HEK293 (cell line): Measurements from ENCODE around the gene REV3L.

Experiments used
- CTCF ChIA-PET: fragments of 350-600 bp; formaldehyde crosslinking; extraction: SDS; loops from one replicate; lab custom pipeline; 2021; ENCODE audit warnings: antibody characterized with exemption; lab: Yijun Ruan, JAX
- POLR2A ChIA-PET: fragments of 300-600 bp; formaldehyde crosslinking; extraction: SDS; loops from one replicate; lab custom pipeline; 2020; ENCODE audit warnings: antibody characterized with exemption, inconsistent platforms; lab: Yijun Ruan, JAX
- H3K27ac ChIP-seq: fragments of 200-500 bp; sonication (Bioruptor generic); 2 replicates; pipeline ENCODE4 v1.5.1; 2014; ENCODE audit warnings: low read depth, low read length, control low read depth, inconsistent platforms; ENCODE audit errors: extremely low read depth
- H3K36me3 ChIP-seq, 2 experiments: fragments of 200-500 bp in 1 of 2; sonication (Bioruptor generic) in 1 of 2; 1 replicate in 1 of 2; 2 replicates in 1 of 2; pipeline ENCODE4 v1.5.1; 2014 to 2017; ENCODE audit warnings: inconsistent platforms in 2 of 2, low read length in 2 of 2; ENCODE audit not compliant: control insufficient read depth in 2 of 2, insufficient read depth in 1 of 2
- H3K4me1 ChIP-seq: fragments of 200-500 bp; sonication (Bioruptor generic); 2 replicates; pipeline ENCODE4 v1.5.1; 2014; ENCODE audit warnings: mild to moderate bottlenecking, low read length, inconsistent platforms; ENCODE audit not compliant: control insufficient read depth, insufficient read depth
- H3K4me3 ChIP-seq: 2 replicates; pipeline ENCODE4 v1.5.1; 2011; ENCODE audit warnings: low read depth, mild to moderate bottlenecking, control low read depth, low read length, moderate library complexity
- H3K9me3 ChIP-seq: fragments of 200-500 bp; sonication (Bioruptor generic); 2 replicates; pipeline ENCODE4 v1.5.1; 2014; ENCODE audit warnings: low read depth, low read length, inconsistent platforms; ENCODE audit not compliant: control insufficient read depth, insufficient read depth
- ATF2 ChIP-seq: fragments of 450-650 bp; formaldehyde crosslinking; IDR thresholded peaks from 2 replicates; pipeline ENCODE4 v1.5.1; 2016; ENCODE audit warnings: missing biosample characterization, missing genetic modification characterization, low read depth
- BCL11A ChIP-seq: fragments of 450-650 bp; formaldehyde crosslinking; IDR thresholded peaks from 2 replicates; pipeline ENCODE4 v1.5.1; 2016; ENCODE audit warnings: low read depth, missing biosample characterization, missing genetic modification characterization
- GLIS2 ChIP-seq: fragments of 450-650 bp; formaldehyde crosslinking; IDR thresholded peaks from 2 replicates; pipeline ENCODE4 v1.5.1; 2016; ENCODE audit warnings: missing biosample characterization, missing genetic modification characterization
- KLF16 ChIP-seq: fragments of 450-650 bp; formaldehyde crosslinking; IDR thresholded peaks from 2 replicates; pipeline ENCODE4 v1.5.1; 2017; ENCODE audit warnings: missing biosample characterization, missing genetic modification characterization
- MYNN ChIP-seq: fragments of 450-650 bp; formaldehyde crosslinking; IDR thresholded peaks from 2 replicates; pipeline ENCODE4 v1.5.1; 2016; ENCODE audit warnings: missing biosample characterization, missing genetic modification characterization, borderline replicate concordance
- REPIN1 ChIP-seq: fragments of 450-650 bp; formaldehyde crosslinking; IDR thresholded peaks from 2 replicates; pipeline ENCODE4 v1.5.1; 2017; ENCODE audit warnings: missing biosample characterization, missing genetic modification characterization, low read depth
- SALL2 ChIP-seq: fragments of 450-650 bp; formaldehyde crosslinking; IDR thresholded peaks from 2 replicates; pipeline ENCODE4 v1.5.0; 2017; ENCODE audit warnings: missing biosample characterization, mild to moderate bottlenecking, missing genetic modification characterization, borderline replicate concordance
- ZBTB20 ChIP-seq: fragments of 450-650 bp; formaldehyde crosslinking; IDR thresholded peaks from 2 replicates; pipeline ENCODE4 v1.5.1; 2016; ENCODE audit warnings: missing biosample characterization, missing genetic modification characterization
- ZBTB21 ChIP-seq: fragments of 450-650 bp; formaldehyde crosslinking; IDR thresholded peaks from 2 replicates; pipeline ENCODE4 v1.5.1; 2017; ENCODE audit warnings: missing biosample characterization, missing genetic modification characterization
- ZFP69B ChIP-seq: fragments of 450-650 bp; formaldehyde crosslinking; IDR thresholded peaks from 2 replicates; pipeline ENCODE4 v1.5.1; 2016; ENCODE audit warnings: missing biosample characterization, missing genetic modification characterization
- ZNF169 ChIP-seq: fragments of 450-650 bp; formaldehyde crosslinking; IDR thresholded peaks from 2 replicates; pipeline ENCODE4 v1.5.1; 2016; ENCODE audit warnings: missing biosample characterization, missing genetic modification characterization
- ZNF174 ChIP-seq: fragments of 450-650 bp; formaldehyde crosslinking; IDR thresholded peaks from 2 replicates; pipeline ENCODE4 v1.5.0; 2017; ENCODE audit warnings: missing biosample characterization, mild to moderate bottlenecking, missing genetic modification characterization
- ZNF239 ChIP-seq: fragments of 450-650 bp; formaldehyde crosslinking; IDR thresholded peaks from 2 replicates; pipeline ENCODE4 v1.5.1; 2016; ENCODE audit warnings: missing biosample characterization, missing genetic modification characterization
- ZNF311 ChIP-seq: fragments of 450-650 bp; formaldehyde crosslinking; IDR thresholded peaks from 2 replicates; pipeline ENCODE4 v1.5.1; 2017; ENCODE audit warnings: missing biosample characterization, missing genetic modification characterization, borderline replicate concordance
- ZNF366 ChIP-seq: fragments of 450-650 bp; formaldehyde crosslinking; conservative IDR thresholded peaks from 2 replicates; pipeline ENCODE4 v1.5.1; 2016; ENCODE audit warnings: missing biosample characterization, missing genetic modification characterization
- ZNF394 ChIP-seq: fragments of 450-650 bp; formaldehyde crosslinking; IDR thresholded peaks from 2 replicates; pipeline ENCODE4 v1.5.1; 2016; ENCODE audit warnings: missing biosample characterization, missing genetic modification characterization, mild to moderate bottlenecking, moderate library complexity, borderline replicate concordance
- ZNF423 ChIP-seq: fragments of 450-650 bp; formaldehyde crosslinking; IDR thresholded peaks from 2 replicates; pipeline ENCODE4 v1.5.1; 2016; ENCODE audit warnings: missing biosample characterization, missing genetic modification characterization
- ZNF449 ChIP-seq: fragments of 450-650 bp; formaldehyde crosslinking; IDR thresholded peaks from 2 replicates; pipeline ENCODE4 v1.5.1; 2017; ENCODE audit warnings: missing biosample characterization, mild to moderate bottlenecking, missing genetic modification characterization, moderate library complexity
- ZNF701 ChIP-seq: fragments of 450-650 bp; formaldehyde crosslinking; IDR thresholded peaks from 2 replicates; pipeline ENCODE4 v1.5.1; 2016; ENCODE audit warnings: missing biosample characterization, missing genetic modification characterization
- ZNF830 ChIP-seq: fragments of 450-650 bp; IDR thresholded peaks from 2 replicates; pipeline ENCODE4 v1.5.0; 2018; ENCODE audit warnings: missing biosample characterization, missing genetic modification characterization, low read depth, mild to moderate bottlenecking, moderate library complexity
- ZSCAN23 ChIP-seq: fragments of 450-650 bp; formaldehyde crosslinking; IDR thresholded peaks from 2 replicates; pipeline ENCODE4 v1.5.1; 2016; ENCODE audit warnings: missing biosample characterization, missing genetic modification characterization
- TF ChIP-seq, protein P1 (sequence below): fragments of 450-650 bp; formaldehyde crosslinking; IDR thresholded peaks from 2 replicates; pipeline ENCODE4 v1.5.1; 2016; ENCODE audit warnings: missing biosample characterization, missing genetic modification characterization
- TF ChIP-seq, protein P2 (sequence below): fragments of 450-650 bp; formaldehyde crosslinking; IDR thresholded peaks from 2 replicates; pipeline ENCODE4 v1.5.1; 2016; ENCODE audit warnings: missing biosample characterization, missing genetic modification characterization
- TF ChIP-seq, protein P3 (sequence below): fragments of 450-650 bp; formaldehyde crosslinking; IDR thresholded peaks from 2 replicates; pipeline ENCODE4 v1.5.1; 2016; ENCODE audit warnings: missing biosample characterization, missing genetic modification characterization, low read depth

The REV3L gene

GRCh38 chr6:111483736-111484632, 966 bp upstream of the REV3L start (continued):
- TF ChIP-seq, protein P1, sequence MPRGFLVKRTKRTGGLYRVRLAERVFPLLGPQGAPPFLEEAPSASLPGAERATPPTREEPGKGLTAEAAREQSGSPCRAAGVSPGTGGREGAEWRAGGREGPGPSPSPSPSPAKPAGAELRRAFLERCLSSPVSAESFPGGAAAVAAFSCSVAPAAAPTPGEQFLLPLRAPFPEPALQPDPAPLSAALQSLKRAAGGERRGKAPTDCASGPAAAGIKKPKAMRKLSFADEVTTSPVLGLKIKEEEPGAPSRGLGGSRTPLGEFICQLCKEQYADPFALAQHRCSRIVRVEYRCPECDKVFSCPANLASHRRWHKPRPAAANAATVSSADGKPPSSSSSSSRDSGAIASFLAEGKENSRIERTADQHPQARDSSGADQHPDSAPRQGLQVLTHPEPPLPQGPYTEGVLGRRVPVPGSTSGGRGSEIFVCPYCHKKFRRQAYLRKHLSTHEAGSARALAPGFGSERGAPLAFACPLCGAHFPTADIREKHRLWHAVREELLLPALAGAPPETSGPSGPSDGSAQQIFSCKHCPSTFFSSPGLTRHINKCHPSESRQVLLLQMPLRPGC (tag by site-specific recombination): peak; percentile 83
- TF ChIP-seq, protein P2, sequence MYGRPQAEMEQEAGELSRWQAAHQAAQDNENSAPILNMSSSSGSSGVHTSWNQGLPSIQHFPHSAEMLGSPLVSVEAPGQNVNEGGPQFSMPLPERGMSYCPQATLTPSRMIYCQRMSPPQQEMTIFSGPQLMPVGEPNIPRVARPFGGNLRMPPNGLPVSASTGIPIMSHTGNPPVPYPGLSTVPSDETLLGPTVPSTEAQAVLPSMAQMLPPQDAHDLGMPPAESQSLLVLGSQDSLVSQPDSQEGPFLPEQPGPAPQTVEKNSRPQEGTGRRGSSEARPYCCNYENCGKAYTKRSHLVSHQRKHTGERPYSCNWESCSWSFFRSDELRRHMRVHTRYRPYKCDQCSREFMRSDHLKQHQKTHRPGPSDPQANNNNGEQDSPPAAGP (tag by site-specific recombination): peak; percentile 79
- TF ChIP-seq, protein P3, sequence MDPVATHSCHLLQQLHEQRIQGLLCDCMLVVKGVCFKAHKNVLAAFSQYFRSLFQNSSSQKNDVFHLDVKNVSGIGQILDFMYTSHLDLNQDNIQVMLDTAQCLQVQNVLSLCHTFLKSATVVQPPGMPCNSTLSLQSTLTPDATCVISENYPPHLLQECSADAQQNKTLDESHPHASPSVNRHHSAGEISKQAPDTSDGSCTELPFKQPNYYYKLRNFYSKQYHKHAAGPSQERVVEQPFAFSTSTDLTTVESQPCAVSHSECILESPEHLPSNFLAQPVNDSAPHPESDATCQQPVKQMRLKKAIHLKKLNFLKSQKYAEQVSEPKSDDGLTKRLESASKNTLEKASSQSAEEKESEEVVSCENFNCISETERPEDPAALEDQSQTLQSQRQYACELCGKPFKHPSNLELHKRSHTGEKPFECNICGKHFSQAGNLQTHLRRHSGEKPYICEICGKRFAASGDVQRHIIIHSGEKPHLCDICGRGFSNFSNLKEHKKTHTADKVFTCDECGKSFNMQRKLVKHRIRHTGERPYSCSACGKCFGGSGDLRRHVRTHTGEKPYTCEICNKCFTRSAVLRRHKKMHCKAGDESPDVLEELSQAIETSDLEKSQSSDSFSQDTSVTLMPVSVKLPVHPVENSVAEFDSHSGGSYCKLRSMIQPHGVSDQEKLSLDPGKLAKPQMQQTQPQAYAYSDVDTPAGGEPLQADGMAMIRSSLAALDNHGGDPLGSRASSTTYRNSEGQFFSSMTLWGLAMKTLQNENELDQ (tag by site-specific recombination): no peak
- TF ChIP-seq REPIN1 (tag by site-specific recombination) (no peak), ZNF449 (no peak; the same call in 1 of the 2 replicates), ZNF311 (no peak), ATF2 (no peak)
- TF ChIP-seq, all 188 proteins: peak for 70

- H3K36me3 ChIP-seq: peaks cover 0 to 11% of the 10 kb centered on the region in 2 experiments; a peak in 1 of 3 replicates
- CTCF ChIA-PET: interaction anchor here (0.6 to 0.7 kb wide), 2 partner anchors 69 to 101 kb away, joined by 3 read pairs; no protein-coding TSS in a partner anchor
- peak overlapping the region; percentile 100 for H3K27ac ChIP-seq
- no peaks in the 10 kb centered on the region for H3K9me3 ChIP-seq
- peak overlapping the region; percentile 70 for H3K4me3 ChIP-seq
- POLR2A ChIA-PET: interaction anchor here (0.6 to 4.3 kb wide), 29 partner anchors 14 to 608 kb away, joined by 3 to 56 read pairs (median 5); partner anchors contain the start of genes AMD1 and TRAF3IP2
- peaks cover 17% of the 10 kb centered on the region for H3K4me1 ChIP-seq
- TF ChIP-seq ZNF174 (tag by site-specific recombination) (no peak), ZBTB21 (tag by site-specific recombination) (no peak), ZNF394 (tag by site-specific recombination) (no peak), SALL2 (no peak), ZNF449 (no peak), BCL11A (tag by site-specific recombination) (no peak), MYNN (tag by site-specific recombination) (no peak), ZNF169 (tag by site-specific recombination) (no peak), ZNF830 (tag by site-specific recombination) (no peak), ZBTB20 (tag by site-specific recombination) (peak; percentile 53; the same call in 1 of the 2 replicates), ZNF366 (tag by site-specific recombination) (no peak), ZSCAN23 (tag by site-specific recombination) (no peak), ZNF701 (tag by site-specific recombination) (no peak), ZNF239 (tag by site-specific recombination) (no peak), ZFP69B (tag by site-specific recombination) (no peak), KLF16 (no peak), ZNF423 (tag by site-specific recombination) (0 out of 2 replicates have a peak, but pooled peaks have one; percentile 39), GLIS2 (tag by site-specific recombination) (peak; percentile 65; the same call in 1 of the 2 replicates)
Measured at GRCh38 chr6:111482188-111482958, 645 bp downstream of the REV3L start.
